Stomach (tissue), 4 donors: ENCODE results near the gene DDX27.

Experiments used
- CTCF ChIP-seq, 7 experiments: fragments of 450-650 bp in 4 of 7; fragments of 200-600 bp in 3 of 7; sonication (generic) in 3 of 7; IDR thresholded peaks; one replicate each; pipeline ENCODE4 v1.5.1; 2016 to 2019; ENCODE audit warnings: antibody characterized with exemption in 7 of 7, control low read depth in 2 of 7, mild to moderate bottlenecking in 1 of 7
- POLR2A ChIP-seq, 4 donors: fragments of 450-650 bp; IDR thresholded peaks; one replicate each; pipeline ENCODE4 v1.6.1; 2016; ENCODE audit warnings: antibody characterized with exemption in 4 of 4, control low read depth in 2 of 4, mild to moderate bottlenecking in 1 of 4, moderate library complexity in 1 of 4
- POLR2AphosphoS5 ChIP-seq, 3 donors: sonication (generic); formaldehyde crosslinking; IDR thresholded peaks; one replicate each; pipeline ENCODE4 v1.6.1; 2016; ENCODE audit warnings: antibody characterized with exemption in 3 of 3

- no peak for TF ChIP-seq POLR2AphosphoS5 (IDR thresholded peaks at IDR 0.05)
- TF ChIP-seq CTCF (IDR thresholded peaks at IDR 0.05) = no peak
- no peak for TF ChIP-seq POLR2A (IDR thresholded peaks at IDR 0.05)
These were observed 6.7 kb downstream of the DDX27 start for GRCh38 chr20:49225896-49226295.
